ENCODE results near the gene HOXA3.

Gene HOXA3

DNA sequence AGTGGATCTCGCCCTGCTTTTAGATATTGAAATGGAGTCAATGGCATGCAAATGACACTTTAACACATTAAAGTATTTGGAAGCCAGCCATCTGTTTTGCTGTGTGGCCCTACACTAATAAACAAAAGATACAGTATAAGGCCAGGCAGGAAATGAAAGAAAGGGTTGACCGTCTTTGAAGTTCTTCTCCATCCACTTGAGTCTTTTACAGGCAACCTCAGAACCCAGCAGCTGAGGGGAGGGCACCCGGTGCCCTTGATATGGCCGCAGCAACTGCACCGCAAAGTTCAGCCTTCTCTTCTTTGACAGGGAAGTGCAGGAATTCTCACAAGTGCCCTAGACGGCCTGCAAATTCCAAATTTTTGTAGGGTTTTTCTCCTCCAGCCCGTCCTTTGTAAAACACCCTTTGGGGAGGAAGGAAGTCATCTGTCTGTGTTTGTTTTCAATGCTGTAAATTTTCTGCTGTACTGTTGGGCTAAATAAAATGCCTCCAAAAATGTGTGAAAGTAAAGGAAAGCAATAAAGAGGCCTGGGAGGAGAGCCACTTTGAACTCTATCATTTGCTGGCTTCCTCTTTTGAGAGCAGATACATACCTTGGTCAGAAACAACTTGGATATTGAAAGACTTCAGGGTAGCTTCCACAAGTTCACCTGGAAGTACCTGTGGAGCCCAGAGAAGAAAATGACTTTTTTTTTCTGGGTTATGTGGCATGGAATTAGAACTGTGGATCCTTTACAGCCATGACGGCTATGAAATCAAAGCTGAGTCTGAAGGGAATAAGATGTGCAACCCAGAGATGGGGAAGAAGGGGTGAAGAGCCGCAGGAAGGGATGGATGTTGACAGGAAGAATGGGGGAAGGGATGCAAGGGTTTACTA, 60.2 kb downstream of the HOXA3 start:
- Histone ChIP-seq H3K9me3 (replicated peaks; ENCODE audit: insufficient read depth, low read length) (no peaks in the 10 kb centered on the region), H3K27ac (ENCODE audit: low read length) (no peak overlapping the region), H3K36me3 (replicated peaks; ENCODE audit: insufficient read depth, low read length) (no peaks in the 10 kb centered on the region), H3K27me3 (replicated peaks; ENCODE audit: insufficient read depth, low read length) (peaks cover 11% of the 10 kb centered on the region), H3K4me3 (ENCODE audit: low read length) (no peak overlapping the region), H3K9ac (ENCODE audit: low read length) (no peak overlapping the region), H2AFZ (ENCODE audit: low read length) (no peak overlapping the region), H3K4me2 (ENCODE audit: low read depth, low read length) (no peak overlapping the region), H3K4me1 (ENCODE audit: low read length) (no peaks in the 10 kb centered on the region), H4K20me1 (ENCODE audit: insufficient read depth, low read length) (no peaks in the 10 kb centered on the region), H3F3A (ENCODE audit: insufficient read depth, low read length) (no peaks in the 10 kb centered on the region), H3K79me2 (ENCODE audit: low read length) (no peaks in the 10 kb centered on the region), H3K9me2 (replicated peaks; ENCODE audit: insufficient read depth, low read length) (no peaks in the 10 kb centered on the region)
- DNase-seq = no peak
- TF ChIP-seq, protein P1, sequence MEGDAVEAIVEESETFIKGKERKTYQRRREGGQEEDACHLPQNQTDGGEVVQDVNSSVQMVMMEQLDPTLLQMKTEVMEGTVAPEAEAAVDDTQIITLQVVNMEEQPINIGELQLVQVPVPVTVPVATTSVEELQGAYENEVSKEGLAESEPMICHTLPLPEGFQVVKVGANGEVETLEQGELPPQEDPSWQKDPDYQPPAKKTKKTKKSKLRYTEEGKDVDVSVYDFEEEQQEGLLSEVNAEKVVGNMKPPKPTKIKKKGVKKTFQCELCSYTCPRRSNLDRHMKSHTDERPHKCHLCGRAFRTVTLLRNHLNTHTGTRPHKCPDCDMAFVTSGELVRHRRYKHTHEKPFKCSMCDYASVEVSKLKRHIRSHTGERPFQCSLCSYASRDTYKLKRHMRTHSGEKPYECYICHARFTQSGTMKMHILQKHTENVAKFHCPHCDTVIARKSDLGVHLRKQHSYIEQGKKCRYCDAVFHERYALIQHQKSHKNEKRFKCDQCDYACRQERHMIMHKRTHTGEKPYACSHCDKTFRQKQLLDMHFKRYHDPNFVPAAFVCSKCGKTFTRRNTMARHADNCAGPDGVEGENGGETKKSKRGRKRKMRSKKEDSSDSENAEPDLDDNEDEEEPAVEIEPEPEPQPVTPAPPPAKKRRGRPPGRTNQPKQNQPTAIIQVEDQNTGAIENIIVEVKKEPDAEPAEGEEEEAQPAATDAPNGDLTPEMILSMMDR (IDR thresholded peaks at IDR 0.05; ENCODE audit: low read length) = no peak
- TF ChIP-seq EZH2 (optimal IDR thresholded peaks at IDR 0.05; ENCODE audit: low read depth, low read length) (no peak), EZH2phosphoT487 (IDR thresholded peaks at IDR 0.05; ENCODE audit: low read length) (no peak)

DNA sequence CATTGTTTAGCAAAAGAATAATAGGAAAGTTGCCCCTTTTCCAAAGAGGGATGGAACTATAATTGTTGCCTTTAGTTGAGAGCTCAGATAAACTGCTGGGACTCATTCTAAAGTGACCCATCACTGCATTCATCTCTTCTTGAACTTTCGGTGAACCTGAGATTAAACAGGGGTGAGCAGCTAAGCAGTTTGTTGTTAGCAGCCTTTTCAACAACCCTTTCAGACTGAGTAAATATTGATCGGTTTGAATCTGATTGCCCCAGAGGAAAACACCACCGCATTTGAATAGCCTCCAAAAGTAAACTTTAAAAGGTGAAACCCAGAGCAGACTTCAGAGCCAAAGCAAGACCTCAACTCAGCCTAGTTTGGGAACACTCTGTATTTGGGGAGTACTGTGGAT, 61.3 kb downstream of the HOXA3 start:
- no peak for DNase-seq
- no peaks in the 10 kb centered on the region for H4K20me1 ChIP-seq (ENCODE audit: insufficient read depth, low read length)
- no peak overlapping the region for H3K4me3 ChIP-seq (ENCODE audit: low read length)
- H3K27me3 ChIP-seq (replicated peaks; ENCODE audit: insufficient read depth, low read length) = peaks cover 11% of the 10 kb centered on the region
- H3K79me2 ChIP-seq (ENCODE audit: low read length) = no peaks in the 10 kb centered on the region
- no peak overlapping the region for H2AFZ ChIP-seq (ENCODE audit: low read length)
- H3K36me3 ChIP-seq (replicated peaks; ENCODE audit: insufficient read depth, low read length) = no peaks in the 10 kb centered on the region
- H3F3A ChIP-seq (ENCODE audit: insufficient read depth, low read length) = no peaks in the 10 kb centered on the region
- TF ChIP-seq, protein P1 (IDR thresholded peaks at IDR 0.05; ENCODE audit: low read length) = no peak
- no peak for TF ChIP-seq EZH2phosphoT487 (IDR thresholded peaks at IDR 0.05; ENCODE audit: low read length)
- no peak for TF ChIP-seq EZH2 (optimal IDR thresholded peaks at IDR 0.05; ENCODE audit: low read depth, low read length)
- no peaks in the 10 kb centered on the region for H3K9me2 ChIP-seq (replicated peaks; ENCODE audit: insufficient read depth, low read length)
- H3K27ac ChIP-seq (ENCODE audit: low read length) = no peak overlapping the region
- H3K4me1 ChIP-seq (ENCODE audit: low read length) = no peaks in the 10 kb centered on the region
- H3K9ac ChIP-seq (ENCODE audit: low read length) = no peak overlapping the region
- H3K4me2 ChIP-seq (ENCODE audit: low read depth, low read length) = no peak overlapping the region
- H3K9me3 ChIP-seq (replicated peaks; ENCODE audit: insufficient read depth, low read length) = no peaks in the 10 kb centered on the region

DNA sequence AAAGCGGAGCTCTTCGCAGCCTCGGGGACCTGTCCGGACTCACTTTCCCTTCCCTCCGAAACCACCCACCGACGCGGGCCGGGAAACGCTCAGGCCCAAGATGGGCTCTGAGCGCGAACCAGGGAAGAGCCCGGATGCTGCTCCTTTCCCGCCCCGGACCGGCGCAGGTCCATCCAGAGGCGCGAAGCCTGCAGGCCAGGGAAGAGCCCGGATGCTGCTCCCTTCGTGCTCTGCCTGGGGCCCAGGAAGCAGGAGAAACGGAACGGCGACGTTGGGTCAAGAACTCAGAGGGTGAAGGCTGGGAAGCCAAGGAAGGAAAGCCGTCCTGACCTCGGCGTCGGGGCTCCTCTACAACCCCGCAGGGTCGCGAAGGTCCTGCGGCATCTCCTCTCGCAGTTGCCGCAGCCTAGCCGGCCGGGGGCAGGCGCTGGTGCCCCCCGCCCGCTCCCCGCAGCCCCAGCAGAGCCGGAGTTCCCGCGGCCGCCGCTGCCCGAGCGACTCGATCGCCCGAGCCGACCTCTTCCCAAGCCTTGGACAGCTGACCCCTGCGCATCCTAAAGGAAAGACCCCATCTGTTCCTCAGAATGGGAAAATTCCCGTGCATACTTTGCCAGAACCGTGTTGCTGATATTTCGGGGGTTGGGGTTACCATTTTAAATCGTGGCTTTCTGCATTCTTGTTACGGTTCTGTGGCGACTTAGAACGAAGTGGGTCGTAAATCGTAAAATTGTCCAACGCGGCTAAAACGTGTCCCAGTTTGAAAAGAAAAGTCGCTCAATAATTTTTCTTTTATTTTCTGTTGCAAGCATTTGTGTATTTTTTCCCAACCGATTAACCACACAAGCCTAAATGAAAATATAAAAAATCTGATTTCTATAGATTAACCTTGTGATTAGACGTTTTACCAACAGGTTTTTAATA, 64.1 kb downstream of the HOXA3 start:
- Histone ChIP-seq H3K36me3 (replicated peaks; ENCODE audit: insufficient read depth, low read length) (no peaks in the 10 kb centered on the region), H3K4me3 (ENCODE audit: low read length) (no peak overlapping the region), H3K4me1 (ENCODE audit: low read length) (no peaks in the 10 kb centered on the region), H3K79me2 (ENCODE audit: low read length) (no peaks in the 10 kb centered on the region), H4K20me1 (ENCODE audit: insufficient read depth, low read length) (no peaks in the 10 kb centered on the region), H2AFZ (ENCODE audit: low read length) (no peak overlapping the region), H3F3A (ENCODE audit: insufficient read depth, low read length) (no peaks in the 10 kb centered on the region), H3K9me2 (replicated peaks; ENCODE audit: insufficient read depth, low read length) (no peaks in the 10 kb centered on the region), H3K27me3 (replicated peaks; ENCODE audit: insufficient read depth, low read length) (no peaks in the 10 kb centered on the region), H3K9me3 (replicated peaks; ENCODE audit: insufficient read depth, low read length) (no peaks in the 10 kb centered on the region), H3K9ac (ENCODE audit: low read length) (no peak overlapping the region), H3K27ac (ENCODE audit: low read length) (no peak overlapping the region), H3K4me2 (ENCODE audit: low read depth, low read length) (no peak overlapping the region)
- no peak for DNase-seq
- no peak for TF ChIP-seq EZH2phosphoT487 (IDR thresholded peaks at IDR 0.05; ENCODE audit: low read length)
- TF ChIP-seq EZH2 (optimal IDR thresholded peaks at IDR 0.05; ENCODE audit: low read depth, low read length) = no peak
- TF ChIP-seq, protein P1 (IDR thresholded peaks at IDR 0.05; ENCODE audit: low read length) = no peak

Measured in MM.1S (cell line).